IMR-90 (cell line): ENCODE results near the gene DRD4.

Experiments used
- BHLHE40 ChIP-seq: fragments of 150-350 bp; IDR thresholded peaks from 2 replicates; pipeline ENCODE4 v1.6.1; 2016; ENCODE audit warnings: mild to moderate bottlenecking, low read depth, low read length
- CHD1 ChIP-seq: IDR thresholded peaks from 2 replicates; pipeline ENCODE4 v1.6.1; 2012; ENCODE audit warnings: low read depth, low read length, improper control_type of control experiment
- CTCF ChIP-seq: conservative IDR thresholded peaks from 2 replicates; pipeline ENCODE4 v1.5.1; 2012; ENCODE audit warnings: mild to moderate bottlenecking, low read depth, low read length, improper control_type of control experiment
- ELK1 ChIP-seq: fragments of 150-350 bp; IDR thresholded peaks from 2 replicates; pipeline ENCODE4 v1.6.1; 2016; ENCODE audit warnings: low read depth, mild to moderate bottlenecking, low read length, moderate library complexity, borderline replicate concordance
- MXI1 ChIP-seq: IDR thresholded peaks from 2 replicates; pipeline ENCODE4 v1.6.1; 2012; ENCODE audit warnings: low read depth, mild to moderate bottlenecking, low read length, moderate library complexity, borderline replicate concordance
- POLR2A ChIP-seq: IDR thresholded peaks from 2 replicates; pipeline ENCODE4 v1.6.1; 2012; ENCODE audit warnings: mild to moderate bottlenecking, low read depth, low read length
- RAD21 ChIP-seq: IDR thresholded peaks from 2 replicates; pipeline ENCODE4 v1.6.1; 2012; ENCODE audit warnings: low read length, improper control_type of control experiment
- RCOR1 ChIP-seq: IDR thresholded peaks from 2 replicates; pipeline ENCODE4 v1.6.1; 2012; ENCODE audit warnings: mild to moderate bottlenecking, low read length, improper control_type of control experiment; ENCODE audit not compliant: insufficient replicate concordance

GRCh38 chr11:639332-639955, 2.4 kb downstream of the DRD4 start:
- TF ChIP-seq BHLHE40 (no peak), RCOR1 (no peak), CTCF (no peak), RAD21 (no peak), ELK1 (no peak), CHD1 (no peak), POLR2A (no peak), MXI1 (no peak)
